Frontal cortex (tissue), 1 donor: ENCODE results near the gene ASCL4. TPM values are rescaled to one million over a fixed set of nuclear protein-coding genes. Genes with fewer than 3 reads are reported as not detected.

ENCODE experiments used
- total RNA-seq: library from RNA; depleted of rRNA; stranded (reverse); fragments of >200 nt; gene quantifications from one replicate; pipeline ENCODE4 v1.2.3, GENCODE V29; 2014

The ASCL4 gene
- total RNA-seq, 1 donor from 2014 or later: not detected

Other genes with a start within 250 kb of the ASCL4 start
- 79.1 TPM for gene PWP1, start 88.9 kb upstream of the ASCL4 start, total RNA-seq
- 21.2 TPM for gene PRDM4, start 13.6 kb upstream of the ASCL4 start, total RNA-seq